ENCODE results near the gene FAM90A26. TPM values are rescaled to one million over a fixed set of nuclear protein-coding genes. Genes with fewer than 3 reads are reported as not detected.
"Not testable (repeated sequence)": the region's sequence is repeated elsewhere in the genome, so short reads cannot be mapped to it uniquely, and the experiment has no call there.

FAM90A26 gene, protein sequence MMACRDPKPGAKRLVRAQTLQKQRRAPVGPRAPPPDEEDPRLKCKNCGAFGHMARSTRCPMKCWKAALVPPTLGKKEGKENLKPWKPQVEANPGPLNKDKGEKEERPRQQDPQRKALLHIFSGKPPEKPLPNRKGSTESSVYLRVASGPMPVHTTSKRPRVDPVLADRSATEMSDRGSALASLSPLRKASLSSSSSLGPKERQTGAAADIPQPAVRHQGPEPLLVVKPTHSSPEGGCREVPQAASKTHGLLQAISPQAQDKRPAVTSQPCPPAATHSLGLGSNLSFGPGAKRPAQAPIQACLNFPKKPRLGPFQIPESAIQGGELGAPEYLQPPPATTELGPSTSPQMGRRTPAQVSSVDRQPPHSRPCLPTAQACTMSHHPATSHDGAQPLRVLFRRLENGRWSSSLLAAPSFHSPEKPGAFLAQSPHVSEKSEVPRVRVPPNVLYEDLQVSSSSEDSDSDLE
- not detected in 2 replicates for total RNA-seq
- not detected for polyA plus RNA-seq (2012)

DNA sequence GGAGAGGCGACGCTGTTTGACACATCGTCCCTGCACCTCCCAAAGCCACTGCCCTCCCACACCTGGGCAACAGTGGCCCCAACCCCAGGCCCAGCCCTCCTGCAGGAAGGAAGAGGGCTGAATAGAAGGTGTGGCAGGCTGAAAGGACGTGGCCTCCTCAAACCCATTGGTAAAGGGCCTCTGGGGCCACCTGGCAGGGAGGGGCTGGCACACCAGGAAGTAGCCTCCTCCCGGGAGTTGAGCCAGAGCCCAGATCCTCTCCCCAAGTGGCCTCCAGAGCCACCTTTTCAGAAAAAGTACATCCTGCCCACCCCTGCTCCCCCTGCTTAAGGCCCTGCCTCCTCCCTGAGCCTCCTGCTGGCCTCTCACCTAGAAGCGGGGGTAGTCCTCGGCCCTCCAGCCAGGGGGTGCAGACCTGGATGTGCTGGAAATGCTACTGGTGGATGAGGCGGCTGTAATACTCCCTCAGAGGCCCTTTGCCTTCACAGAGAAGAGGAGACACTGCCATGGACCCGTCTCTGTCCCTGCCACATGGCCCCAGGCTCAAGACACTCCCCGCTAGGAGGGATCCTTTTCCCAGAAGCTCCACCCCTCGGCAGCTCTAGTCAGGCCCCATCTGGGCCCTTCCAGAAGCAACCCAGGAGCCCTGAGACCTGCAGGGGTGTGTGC lies at the start of gene FAM90A26:
TSS of gene FAM90A26 (plus strand) at position 619 of the 669 bp plus-strand sequence. CDS start 2,764 bp downstream, outside the sequence.
- not testable (repeated sequence) for DNase-seq (ENCODE audit: low read depth)

DNA sequence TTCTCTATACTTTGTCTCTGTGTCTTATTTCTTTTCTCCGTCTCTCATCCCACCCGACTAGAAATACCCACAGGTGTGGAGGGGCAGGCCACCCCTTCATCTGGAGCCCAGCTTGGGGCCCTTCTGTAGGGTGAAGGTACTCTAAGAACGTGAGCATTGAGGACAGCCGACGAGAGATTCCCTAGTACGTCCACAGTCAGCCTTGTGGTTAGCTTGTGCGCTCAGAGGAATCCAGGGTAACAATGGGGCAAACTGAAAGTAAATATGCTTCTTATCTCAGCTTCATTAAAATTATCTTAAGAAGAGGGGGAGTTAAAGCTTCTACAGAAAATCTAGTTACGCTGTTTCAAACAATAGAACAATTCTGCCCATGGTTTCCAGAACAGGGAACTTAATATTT lies 47.5 kb upstream of the FAM90A26 start:
- not testable (repeated sequence) for DNase-seq (ENCODE audit: low read depth)

DNA sequence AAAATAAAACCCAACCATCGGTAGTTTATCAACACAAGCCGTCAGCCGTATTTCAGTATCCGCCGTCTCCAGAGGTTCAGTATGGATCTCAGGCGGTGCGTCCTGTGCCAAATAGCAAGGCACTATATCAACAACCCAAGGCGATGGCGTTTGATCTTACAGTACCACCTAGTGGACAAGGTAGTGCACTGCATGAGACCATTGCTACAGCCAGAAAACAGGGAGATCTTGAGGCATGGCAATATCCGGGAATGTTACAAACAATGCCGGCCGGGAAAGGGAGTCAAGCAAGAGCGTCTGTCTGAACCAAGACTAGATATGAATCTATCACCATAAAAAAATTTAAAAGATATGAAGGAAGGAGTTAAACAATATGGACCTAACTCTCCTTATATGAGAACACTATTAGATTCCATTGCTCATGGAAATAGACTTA lies 46.6 kb upstream of the FAM90A26 start:
- peak; percentile 43 for DNase-seq (ENCODE audit: low read depth)

DNA sequence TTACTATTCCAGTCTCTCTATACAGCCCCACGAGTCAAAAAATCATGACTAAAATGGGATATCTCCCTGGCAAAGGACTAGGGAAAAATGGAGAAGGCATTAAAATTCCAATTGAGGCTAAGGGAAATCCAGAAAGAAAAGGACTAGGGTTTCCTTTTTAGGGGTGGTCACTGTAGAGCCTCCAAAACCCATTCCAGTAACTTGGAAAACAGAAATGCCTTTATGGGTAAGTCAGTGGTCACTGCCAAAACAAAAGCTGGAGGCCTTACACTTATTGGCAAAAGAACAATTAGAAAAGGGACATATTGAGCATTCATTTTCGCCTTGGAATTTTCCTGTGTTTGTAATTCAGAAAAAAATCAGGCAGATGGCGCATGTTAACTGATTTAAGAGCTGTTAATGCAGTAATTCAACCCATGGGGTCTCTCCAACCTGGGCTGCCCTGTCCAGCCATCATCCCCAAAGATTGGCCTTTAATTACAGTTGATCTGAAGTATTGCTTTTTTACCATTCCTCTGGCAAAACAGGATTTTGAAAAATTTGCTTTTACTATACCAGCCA lies 44.5 kb upstream of the FAM90A26 start:
- not testable (repeated sequence) for DNase-seq (ENCODE audit: low read depth)

DNA sequence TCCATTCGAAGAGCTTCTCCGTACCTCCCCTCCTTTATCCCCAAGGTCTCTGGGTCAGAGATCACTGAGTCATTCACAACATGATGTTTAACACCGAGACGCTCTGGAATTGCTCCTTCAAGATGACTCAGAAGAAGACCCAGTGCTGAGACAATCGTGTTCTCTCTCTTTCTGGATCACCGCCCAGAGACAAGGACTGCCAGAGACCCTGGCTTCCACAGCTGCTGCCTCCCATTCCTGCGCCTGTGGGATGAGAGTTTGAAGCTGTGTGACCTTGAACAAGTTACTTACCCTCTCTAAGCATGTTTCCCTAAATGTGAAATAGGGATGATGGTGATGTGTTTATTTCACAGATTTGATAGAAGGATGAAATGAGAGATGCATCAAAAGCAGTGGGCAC lies 38.8 kb upstream of the FAM90A26 start:
- peak; percentile 71 for DNase-seq (ENCODE audit: low read depth)

DNA sequence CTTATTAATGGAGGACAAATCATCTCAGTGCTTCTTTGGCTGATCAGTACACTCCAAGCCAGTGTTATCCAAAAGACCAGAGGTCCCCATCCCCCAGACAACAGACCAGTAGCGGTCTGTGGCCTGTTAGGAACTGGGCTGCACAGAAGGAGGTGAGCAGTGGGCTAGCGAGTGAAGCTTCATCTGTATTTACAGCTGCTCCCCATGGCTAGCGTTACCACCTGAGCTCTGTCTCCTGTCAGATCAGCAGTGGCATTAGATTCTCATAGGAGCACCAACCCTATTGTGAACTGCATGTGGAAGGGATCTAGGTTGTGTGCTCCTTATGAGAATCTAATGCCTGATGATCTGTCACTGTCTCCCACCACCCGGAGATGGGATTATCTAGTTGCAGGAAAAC lies 37.4 kb upstream of the FAM90A26 start:
- DNase-seq (ENCODE audit: low read depth), result not testable (repeated sequence)

DNA sequence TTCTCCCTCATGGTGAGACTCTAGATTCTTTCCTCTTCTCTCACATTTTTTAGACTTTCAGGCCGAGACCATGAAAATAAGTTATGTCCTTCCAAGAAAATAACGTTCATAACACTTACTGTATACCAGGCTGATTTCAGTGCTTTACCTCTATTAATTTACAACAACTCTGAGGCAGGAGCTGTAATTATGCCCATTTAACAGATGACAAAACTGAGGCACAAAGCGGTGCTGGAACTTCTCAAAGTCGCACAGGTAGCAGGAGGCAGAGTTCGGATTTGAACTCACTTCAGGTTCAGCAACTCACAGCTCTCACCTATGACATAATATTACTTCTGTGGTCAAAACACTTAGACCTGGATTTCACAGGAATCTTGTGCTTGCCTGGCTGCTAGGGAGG lies 36.2 kb upstream of the FAM90A26 start:
- DNase-seq (ENCODE audit: low read depth), result not testable (repeated sequence)

DNA sequence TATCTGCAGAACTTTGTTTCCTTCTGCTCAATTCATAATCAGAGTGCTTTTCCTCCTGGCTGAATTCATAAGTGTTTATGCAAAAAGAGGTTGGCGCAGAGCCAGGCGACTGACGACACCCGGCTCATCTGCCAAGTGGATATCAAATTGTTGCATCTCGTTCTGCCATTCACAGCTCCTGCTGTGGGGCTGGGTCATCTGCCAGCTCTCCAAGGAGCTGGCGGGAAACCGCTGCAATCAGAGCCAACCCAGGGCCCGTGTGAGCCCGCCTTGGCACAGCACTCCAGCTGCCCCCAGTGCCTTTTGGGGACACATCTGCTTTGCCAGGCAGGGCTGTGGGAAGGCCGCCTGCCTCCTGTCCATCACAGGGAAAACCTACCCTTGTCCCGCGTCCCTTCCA lies 35.7 kb upstream of the FAM90A26 start:
- DNase-seq (ENCODE audit: low read depth), result peak; percentile 26

DNA sequence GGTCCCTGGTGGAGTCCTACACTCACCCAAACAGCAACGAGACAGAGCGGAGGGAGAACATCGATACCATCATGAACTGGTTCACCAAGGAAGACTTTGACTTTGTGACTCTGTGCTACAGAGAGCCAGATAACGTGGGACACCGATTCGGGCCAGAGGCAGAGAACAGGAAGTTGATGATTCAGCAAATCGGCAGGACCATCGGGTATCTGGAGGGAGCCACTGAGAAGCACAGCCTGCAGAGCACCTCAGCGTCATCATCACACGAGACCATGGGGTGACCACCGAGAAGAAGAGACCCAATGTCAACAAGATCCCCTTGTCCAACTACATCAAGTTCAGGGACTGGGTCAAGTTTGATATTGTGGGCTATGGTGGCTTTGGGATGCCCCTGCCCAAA lies 29.2 kb upstream of the FAM90A26 start:
- DNase-seq (ENCODE audit: low read depth), result not testable (repeated sequence)

DNA sequence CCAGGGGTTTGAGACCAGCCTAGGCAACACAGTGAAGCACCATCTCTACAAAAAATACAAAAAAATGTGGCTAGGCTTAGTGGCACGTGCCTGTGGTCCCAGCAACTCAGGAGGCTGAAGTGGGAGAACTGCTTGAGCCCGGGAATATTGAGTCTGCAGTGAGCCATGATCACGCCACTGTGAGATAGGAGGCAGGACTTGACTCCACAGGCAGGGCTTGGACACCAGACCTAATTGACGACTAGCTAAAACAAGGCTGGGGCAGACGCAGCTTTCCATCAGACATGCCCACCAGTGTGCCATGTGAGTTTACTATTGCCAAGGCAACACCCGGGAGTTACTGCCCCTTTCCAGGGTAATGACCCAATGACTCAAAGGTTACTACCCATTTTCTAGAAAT lies 27.4 kb upstream of the FAM90A26 start:
- DNase-seq (ENCODE audit: low read depth), result not testable (repeated sequence)

DNA sequence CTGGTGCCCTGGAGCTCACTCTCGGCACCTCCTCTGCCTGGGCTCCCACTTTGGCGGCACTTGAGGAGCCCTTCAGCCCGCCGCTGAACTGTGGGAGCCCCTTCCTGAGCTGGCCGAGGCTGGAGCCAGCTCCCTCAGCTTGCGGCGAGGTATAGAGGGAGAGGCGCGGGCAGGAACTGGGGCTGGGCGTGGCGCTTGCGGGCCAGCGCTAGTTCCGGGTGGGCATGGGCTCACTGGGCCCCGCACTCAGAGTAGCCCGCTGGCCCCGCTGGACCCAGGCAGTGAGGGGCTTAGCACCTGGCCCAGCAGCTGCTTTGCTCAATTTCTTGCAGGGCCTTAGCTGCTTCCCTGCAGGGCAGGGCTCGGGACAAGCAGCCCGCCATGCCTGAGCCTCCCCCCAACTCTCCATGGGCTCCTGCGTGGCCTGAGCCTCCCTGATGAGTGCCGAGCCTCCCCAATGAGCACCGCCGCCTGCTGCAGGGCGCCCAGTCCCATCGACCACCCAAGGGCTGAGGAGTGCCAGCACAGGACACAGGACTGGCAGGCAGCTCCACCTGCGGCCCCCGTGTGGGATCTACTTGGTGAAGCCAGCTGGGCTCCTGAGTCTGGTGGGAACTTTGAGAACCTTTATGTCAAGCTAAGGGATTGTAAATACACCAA lies 26.7 kb upstream of the FAM90A26 start:
- no peak for DNase-seq (ENCODE audit: low read depth)

DNA sequence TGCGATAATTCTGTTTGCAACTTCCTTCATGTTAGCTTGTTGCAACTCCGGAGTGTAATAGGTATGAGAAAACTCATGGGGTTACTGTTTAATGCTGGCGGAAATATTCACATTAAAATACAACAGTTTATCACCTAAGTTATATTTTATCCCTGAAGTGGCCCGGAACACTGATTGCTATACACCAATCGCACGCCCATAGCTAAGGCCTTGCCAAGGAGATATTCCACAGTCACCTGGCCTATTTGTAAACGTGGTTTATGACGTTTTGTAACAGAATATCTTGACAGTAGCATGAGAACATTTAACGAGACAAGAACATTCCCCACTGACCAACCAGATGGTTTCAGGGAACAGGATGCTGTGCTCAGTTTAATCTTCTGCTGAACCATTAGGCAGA lies 23.2 kb upstream of the FAM90A26 start:
- no peak for DNase-seq (ENCODE audit: low read depth)

DNA sequence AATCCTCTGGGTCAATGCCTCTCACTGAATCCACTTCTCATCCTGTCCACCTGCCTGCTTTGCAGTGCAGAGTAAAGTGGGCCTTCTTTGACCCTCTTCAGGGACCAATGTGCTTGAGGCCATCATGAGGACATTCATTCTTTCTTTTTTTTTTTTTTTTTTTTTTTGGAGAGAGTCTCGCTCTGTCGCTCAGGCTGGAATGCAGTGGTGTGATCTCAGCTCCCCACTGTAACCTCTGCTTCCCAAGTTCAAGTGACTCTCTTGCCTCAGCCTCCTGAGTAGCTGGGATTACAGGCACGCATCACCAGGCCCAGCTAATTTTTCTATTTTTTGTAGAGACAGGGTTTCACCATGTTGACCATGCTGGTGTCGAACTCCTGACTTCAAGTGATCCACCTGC lies 22.8 kb upstream of the FAM90A26 start:
- not testable (repeated sequence) for DNase-seq (ENCODE audit: low read depth)

DNA sequence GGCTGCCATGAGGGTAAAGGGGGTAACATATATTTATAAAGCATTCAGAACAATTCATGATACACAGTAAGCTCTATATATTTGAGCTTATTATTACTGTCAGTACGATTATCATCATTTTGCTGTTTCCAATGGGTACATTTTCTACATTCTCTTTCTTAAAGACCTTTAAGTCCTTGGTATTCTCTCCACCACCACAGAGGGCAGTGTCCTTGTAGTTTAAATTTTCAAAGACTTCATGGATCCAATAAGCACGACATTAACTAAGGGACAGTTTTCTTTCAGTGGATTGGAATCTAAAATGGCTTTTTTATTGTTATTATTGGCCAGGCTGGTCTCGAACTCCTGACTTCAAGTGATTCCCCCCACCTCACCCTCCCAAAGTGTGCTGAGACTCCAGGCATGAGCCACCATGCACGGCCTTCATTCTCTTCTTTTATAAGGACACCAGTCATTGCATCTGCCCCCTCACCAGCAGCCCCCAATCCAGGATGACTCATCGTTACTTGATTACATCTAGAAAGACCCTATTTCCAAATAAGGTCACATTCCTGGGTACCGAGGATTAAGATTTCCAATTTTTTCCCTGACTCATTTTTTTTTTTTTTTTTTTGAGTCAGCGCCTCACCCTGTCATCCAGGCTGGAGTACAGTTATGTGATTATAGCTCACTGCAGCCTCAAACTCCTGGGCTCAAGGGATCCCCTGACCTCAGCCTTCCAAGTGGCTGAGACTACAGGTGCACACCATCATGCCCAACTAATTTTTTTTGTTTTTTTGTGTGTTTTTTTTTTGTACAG lies 21.4 kb upstream of the FAM90A26 start:
- not testable (repeated sequence) for DNase-seq (ENCODE audit: low read depth)

DNA sequence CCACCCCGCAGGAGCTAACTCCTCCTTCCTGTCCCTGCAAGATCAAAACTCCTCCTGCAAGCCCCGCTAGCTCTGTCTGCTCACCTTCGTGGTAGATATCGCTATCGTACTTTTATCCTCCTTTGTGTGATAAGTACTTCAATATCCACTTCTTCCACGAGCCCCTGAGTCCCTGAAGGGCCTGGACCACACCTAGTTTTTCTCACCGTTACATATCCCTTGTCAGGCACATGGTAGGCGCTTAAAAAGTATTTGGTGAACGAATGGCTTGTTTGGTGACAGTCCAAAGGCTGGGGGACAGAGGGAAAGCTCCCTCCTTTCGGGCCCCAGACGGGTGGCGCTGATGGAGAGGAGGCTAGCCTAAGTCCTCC lies 18.4 kb upstream of the FAM90A26 start:
- DNase-seq (ENCODE audit: low read depth), result not testable (repeated sequence)

DNA sequence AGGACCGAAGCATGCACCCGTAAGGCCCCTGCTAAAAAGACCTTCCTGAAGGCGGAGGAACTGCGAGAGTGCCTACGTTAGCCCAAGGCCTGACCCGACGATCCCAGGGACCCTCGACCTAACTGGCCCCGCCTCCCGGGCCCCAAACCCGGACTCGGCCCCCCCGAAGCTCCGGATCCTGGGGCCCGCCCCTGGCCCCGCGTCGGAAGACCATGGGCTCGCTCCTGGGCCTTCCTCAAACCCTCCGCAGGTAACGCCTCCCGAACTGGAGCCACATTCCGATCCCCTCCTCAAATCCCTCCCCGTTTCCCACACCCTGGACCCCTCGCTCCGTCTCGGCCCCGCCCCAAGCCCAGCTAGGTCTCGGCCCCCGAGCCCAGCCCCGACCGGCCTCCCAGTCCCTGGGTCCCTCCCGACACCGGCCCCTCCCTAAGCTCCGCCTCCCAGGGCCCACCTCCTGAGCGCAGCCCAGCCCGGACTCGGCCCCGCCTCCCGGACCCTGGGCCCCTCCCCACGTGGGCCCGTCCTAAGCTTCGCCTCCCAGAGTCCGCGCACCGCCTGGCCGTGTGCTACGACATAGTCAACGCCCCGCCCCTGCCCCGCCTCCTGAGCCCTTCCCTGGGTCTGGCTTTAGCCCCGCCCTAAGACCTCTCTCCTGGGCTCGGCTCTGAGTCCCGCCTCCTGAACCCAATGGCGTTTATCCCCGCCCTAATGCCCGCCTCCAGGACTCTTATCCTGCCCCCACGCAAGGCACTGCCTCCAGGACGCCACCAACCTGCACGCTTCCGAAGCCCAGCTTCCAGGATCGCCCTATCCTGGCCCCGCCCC lies 17.8 kb upstream of the FAM90A26 start:
- peak; percentile 96 for DNase-seq (ENCODE audit: low read depth)

DNA sequence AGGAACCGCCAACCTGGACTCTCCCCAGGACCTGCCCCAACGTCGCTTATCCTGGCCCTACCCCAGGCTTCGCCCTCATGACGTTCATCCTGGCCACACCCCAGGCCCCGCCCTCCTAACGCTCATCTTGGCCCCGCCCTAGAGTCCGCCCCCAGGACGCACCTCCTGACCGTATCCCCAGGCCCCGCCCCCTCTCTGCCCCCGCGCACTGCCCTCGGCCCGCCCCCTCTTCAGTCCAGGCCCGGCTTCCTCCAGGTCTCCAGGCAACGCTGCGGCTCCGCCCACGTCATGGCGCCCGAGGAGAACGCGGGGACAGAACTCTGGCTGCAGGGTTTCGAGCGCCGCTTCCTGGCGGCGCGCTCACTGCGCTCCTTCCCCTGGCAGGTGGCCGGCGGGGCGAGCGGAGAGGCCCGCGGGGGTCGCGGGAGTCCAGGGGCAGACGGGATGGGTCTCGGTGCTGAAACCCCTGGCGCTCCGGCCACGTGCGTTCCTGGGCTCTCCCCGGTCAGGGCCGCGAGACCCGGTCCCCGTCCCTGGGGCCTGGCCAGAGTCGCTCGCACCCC lies 17.1 kb upstream of the FAM90A26 start:
- peak; percentile 96 for DNase-seq (ENCODE audit: low read depth)

DNA sequence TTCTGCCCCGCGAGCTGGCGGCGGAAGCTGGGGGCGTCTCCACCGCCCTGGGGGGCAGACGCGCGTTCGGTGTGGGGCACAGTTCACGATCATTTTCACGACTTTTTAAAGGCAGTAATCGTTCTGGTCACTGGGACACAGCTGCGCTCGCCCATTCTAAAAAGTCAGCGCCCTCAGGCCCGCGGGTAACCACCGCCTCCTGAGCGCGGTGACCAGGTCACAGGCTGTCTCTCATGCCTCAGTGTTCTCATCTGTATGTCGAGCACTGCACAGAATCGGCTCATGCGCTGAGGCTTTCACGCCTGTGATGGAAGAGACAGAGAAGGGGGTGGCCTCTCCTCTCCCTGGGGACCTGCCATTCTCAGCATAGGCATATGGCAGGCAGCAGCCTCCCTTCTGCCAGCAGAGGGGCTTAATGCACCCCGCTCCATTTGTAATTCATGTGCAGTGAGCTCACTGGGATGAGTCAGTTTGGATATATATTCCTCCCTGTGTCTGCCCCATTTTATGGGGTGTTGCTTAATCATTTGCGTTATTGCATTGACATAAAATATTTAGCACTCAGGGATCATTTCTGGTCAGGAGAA lies 16.5 kb upstream of the FAM90A26 start:
- DNase-seq (ENCODE audit: low read depth), result peak; percentile 54
